CD4-positive, alpha-beta T cell treated with Interleukin-12 subunit alpha and Interleukin-12 subunit beta, for 1 hour (primary cell): ENCODE data around the gene NANOS1.
"Not testable (repeated sequence)": the region's sequence is repeated elsewhere in the genome, so short reads cannot be mapped to it uniquely, and the experiment has no call there.

Source experiments
- DNase-seq: peaks from one replicate; pipeline ENCODE4 v3.0.0-alpha.2; 2020

NANOS1 gene

DNA sequence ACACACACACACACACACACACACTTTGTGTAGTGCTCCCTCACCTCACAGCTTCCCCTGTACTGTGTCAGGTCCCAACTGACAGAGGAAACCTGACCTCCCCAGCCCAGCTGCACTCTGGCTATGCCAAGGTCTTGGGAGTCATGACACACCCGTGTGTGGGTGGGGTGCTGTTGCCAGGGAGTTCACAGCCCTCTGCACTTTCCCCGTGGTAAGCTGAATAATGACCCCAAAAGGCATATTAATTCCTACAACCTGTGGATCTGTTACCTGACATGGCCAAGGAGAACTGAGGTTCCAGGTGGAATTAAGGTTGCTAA is 8.9 kb upstream of the NANOS1 start:
- no peak for DNase-seq

GRCh38 chr10:119022846-119023552 is 6.5 kb upstream of the NANOS1 start:
- no peak for DNase-seq

- DNase-seq, result no peak
Observed at GRCh38 chr10:119023553-119023868, 6.0 kb upstream of the NANOS1 start.

DNA sequence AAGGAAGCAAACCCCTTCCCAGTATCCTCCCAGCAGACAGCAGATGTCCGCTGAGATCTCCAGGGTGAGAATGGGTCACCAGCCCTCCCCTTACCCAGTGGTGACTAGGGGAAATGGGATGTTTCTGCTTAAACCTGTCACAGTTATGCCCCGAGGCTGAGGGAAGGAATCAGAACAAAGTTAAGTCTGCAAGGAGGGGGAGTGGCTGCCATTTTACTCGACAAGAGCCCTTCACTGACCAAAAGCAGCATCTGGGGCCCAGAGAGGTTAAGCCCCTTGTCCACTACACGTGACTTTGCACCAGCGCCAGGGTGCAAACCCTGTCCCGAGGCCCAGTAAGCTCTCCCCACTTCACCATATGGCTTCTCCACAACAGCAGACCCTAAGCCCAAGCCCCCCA is 4.6 kb upstream of the NANOS1 start:
- DNase-seq, result no peak

- DNase-seq, result no peak
Observed at GRCh38 chr10:119025336-119025735, 4.2 kb upstream of the NANOS1 start.

DNA sequence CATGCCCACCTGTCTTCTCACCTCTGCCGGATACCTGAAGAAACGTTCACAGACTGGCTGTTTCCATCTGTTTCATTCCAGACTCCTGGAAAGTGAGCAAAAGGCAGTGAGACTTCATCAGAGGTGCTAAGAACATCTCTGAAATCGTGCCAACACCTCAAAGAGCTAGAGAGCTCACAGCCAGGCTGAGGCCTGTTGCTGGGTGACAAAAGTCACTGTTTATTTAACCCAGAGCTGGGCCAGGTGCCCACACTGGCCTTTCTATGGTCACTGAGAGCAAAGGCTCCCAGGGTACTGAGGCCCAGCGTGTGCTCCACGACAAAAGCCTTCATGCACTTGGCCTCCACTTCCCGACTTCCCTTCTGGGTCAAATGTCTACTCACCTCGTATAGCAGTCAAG is 3.7 kb upstream of the NANOS1 start:
- no peak for DNase-seq

DNA sequence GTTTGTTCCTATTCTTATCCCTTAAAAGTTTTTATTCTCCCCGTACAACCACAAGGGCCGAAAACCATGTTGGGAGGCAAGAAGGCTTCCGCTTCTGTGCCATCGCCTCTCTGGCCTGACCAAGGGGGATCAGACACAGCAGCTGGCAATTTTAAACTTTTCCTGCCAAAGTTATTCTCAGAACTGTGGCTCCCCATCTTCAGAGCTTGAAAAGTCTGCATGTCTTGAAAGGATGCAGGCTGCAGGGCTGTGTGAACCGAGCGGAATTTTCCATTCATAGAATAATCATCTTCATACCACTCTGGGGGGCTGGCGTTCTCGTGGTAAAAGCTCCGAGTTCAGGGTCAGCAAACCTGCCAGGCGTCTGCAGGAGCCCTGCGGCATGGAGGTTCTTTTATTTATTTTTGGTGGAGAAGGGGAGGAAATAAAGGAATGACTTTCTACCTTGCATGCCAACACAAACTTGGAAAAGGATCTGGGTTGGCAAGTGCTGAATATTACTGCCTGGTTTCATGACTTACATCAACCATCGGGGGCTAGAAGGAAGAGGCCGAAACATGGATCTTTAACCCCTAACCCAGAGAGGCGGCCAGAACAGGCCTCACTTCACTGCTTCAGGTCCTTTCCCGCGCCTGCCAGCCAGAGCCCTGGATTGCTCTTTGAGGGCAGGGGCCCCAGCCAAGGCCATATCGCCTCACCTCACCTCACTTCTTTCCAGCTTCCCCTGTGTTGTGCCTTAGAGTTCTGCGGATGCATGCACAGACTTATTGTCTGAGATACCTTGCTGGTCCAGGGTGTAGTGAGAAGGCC is 3.0 kb upstream of the NANOS1 start:
- DNase-seq, result no peak

DNA sequence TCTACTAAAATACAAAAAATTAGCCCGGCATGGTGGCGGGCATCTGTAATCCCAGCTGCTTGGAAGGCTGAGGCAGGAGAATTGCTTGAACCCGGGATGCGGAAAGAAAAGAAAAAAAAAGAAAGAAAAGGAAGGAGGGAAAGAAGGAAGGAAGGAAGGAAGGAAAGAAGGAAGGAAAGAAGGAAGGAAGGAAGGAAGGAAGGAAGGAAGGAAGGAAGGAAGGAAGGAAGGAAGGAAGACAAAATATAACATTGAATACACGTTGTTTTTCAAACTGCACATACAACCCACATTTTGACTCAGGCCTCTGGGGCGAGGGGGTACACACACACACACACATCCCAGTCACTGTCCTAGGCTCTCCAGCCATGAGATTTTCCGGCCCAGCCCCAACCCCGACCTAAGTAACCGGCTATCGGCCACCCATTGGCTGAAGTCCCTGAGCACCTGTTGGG is 1.0 kb upstream of the NANOS1 start:
- not testable (repeated sequence) for DNase-seq

GRCh38 chr10:119028900-119029612 is 458 bp upstream of the NANOS1 start:
- DNase-seq, result peak; percentile 88

DNA sequence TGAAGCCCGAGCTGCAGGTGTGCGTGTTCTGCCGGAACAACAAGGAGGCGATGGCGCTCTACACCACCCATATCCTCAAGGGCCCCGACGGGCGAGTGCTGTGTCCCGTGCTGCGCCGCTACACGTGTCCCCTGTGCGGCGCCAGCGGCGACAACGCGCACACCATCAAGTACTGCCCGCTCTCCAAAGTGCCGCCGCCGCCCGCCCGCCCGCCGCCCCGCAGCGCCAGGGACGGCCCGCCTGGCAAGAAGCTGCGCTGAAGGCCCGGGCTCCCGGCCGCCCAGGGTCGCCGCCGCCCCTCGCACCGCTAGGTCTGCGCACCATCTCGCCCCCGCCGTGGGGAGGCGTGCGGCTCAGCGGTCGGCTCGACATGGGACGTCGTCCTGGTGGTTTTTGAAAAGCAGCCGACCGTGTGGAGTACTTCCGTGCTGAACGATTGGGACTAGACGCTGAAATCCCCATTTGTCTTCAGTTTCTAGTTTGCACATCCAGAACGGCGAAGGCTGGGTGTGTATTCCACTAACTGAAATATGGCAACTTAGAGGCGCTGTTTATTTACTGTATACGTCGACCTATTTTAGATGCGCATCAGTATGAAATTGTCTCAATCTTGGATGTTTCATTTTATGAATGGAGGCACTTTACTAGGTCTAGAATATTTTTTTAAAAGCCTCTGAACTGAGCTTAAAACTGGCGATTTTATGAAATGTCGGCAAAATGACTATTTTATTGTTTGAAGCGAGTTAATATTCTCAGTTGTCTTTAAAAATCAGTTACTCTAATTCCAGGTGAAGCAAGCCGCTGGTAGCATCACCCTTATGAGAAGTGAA is 1.1 kb downstream of the NANOS1 start:
- peak; percentile 49 for DNase-seq

DNA sequence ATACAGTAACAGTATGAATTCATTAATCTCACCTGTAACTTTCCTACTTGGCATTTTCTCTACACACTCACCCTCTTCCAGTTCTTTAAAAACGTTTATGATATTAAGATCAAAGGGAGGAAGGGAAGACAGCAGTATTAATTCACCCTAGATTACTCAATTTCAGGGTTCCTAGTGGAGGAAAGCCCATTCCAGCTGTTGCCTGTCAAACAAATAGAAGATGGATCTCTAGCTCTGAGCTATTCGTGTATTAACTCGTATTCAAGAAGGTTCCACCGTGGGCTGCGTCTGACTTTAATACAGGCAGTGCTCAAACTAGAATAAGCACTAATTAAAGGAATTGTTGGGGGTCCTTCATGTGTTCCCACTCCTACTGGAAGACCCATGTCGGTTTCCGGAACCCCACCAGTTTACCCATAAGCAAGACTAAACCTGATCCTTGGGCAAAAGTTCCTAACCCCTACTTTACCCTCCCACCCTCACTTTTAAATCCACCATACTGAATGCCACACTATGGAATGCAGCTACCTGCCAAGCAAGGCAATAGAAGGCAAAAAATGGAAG is 2.1 kb downstream of the NANOS1 start:
- no peak for DNase-seq

DNA sequence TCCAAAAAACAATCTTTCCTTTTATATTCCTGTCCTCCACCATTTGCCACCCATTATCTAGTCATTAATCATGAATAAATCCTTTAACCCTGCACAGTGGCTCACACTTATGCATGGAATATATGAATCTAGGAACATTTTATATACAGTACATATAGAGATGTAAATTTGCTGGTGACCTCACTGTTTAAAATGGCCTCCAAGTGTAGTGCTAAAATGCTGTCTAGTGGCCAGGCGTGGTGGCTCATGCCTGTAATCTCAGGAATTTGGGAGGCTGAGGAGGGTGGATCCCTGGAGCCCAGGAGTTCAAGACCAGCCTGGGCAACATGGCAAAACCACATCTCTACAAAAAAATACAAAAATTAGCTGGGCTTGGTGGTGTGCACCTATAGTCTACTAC is 9.6 kb downstream of the NANOS1 start:
- no peak for DNase-seq

DNA sequence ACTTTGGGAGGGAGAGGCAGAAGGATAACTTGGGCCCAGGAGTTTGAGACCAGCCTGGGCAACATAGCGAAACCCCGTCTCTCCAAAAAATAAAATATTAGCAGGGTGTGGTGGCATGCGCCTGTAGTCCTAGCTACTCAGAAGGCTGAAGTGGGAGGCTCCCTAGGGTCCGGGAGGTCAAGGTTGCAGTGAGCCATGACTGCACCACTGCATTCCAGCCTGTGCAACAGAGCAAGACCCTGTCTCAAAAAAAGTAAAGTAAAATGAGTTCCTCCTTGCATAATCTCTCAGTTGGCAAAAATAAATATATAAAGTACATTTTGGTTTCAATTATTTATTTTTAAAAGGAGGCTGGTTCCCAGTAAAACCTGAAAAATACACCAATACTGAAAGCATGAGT is 11.8 kb downstream of the NANOS1 start:
- no peak for DNase-seq

DNA sequence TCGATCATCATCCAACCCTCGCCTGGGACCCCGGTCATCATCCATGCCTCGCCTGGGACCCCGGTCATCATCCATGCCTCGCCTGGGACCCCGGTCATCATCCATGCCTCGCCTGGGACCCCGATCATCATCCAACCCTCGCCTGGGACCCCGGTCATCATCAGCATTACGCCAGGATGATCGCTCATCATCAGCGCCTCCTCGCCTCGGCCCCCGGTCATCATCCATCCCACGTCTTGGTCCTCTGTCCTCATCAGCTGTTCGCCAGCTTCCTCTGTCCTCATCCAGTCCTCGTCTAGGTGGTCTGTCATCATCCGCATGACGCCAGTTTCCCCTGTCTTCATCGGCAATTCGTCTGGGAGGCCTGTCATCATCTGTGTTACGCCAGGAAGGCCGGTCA is 12.7 kb downstream of the NANOS1 start:
- DNase-seq, result no peak

GRCh38 chr10:119045561-119045960 is 16.0 kb downstream of the NANOS1 start:
- no peak for DNase-seq

DNA sequence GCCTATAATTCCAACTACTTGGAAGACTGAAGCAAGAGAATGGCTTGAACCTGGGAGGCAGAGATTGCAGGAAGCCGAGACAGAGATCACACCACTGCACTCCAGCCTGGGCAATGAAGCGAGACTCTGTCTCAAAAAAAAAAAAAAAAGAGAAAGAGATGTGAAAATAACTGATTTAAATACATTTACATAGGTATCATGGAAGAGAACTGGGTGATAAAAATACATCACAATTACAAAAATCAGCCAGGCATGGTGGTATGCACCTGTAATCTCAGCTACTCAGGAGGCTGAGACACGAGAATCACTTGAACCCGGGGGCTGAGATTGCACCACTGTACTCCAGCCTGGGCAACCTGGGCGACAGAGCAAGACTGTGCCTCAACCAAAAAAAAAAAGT is 19.8 kb downstream of the NANOS1 start:
- no peak for DNase-seq

DNA sequence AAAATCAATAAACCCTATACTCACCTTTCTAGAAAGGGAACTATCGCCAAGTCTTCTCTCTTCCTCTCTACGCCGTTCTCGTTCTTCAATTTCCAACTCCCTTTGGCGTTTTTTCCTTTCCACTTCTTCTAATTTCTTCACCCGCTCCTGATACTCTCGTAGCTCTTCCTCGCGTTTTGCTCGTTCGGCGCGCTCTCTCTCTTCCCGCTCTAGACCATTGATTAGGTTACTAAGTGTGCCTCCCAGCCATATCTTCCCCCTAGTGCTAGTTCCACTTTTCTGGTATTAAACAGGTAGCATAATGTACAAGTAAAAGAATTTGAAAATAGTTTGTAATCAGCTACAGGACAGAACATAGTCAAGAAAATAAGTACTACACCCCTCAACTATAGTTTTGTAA is 20.3 kb downstream of the NANOS1 start:
- no peak for DNase-seq

- no peak for DNase-seq
Observed at GRCh38 chr10:119051775-119052174, 22.3 kb downstream of the NANOS1 start.

DNA sequence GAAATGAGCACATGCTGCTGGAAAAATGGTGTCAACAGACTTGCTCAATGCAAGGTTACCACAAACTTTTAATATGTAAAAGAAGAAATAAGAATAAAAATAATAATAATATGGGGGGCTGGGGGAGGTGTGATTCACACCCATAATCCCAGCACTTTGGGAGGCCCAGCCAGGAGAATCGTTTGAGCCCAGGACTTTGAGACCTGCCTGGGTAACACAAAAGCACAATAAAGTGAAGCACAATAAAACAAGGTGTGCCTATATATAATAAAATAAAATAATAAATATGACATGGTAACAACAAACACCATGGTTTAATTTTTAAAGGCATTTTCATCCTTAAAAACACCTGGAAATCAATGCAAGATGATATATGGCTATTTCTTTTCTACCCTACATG is 26.0 kb downstream of the NANOS1 start:
- DNase-seq, result no peak

DNA sequence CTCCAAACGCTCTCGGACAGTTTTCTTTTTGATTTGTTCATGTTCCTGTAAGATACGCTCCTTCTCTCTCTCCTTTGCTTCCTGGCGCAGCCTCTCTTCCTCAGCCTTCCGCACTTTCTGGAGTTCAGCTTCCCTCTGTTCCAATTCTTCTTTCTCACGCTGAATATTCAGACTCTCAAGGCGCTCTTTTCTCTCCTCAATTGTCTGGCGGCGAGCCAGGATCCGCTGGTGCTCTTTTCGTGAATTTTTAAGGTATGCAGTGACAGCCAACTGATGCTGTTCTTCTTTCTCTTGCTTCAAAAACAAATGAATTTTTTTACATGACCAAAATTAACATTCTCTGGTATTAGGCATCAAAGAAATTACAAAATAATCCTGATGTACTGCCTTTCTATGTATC is 28.5 kb downstream of the NANOS1 start:
- DNase-seq, result no peak

DNA sequence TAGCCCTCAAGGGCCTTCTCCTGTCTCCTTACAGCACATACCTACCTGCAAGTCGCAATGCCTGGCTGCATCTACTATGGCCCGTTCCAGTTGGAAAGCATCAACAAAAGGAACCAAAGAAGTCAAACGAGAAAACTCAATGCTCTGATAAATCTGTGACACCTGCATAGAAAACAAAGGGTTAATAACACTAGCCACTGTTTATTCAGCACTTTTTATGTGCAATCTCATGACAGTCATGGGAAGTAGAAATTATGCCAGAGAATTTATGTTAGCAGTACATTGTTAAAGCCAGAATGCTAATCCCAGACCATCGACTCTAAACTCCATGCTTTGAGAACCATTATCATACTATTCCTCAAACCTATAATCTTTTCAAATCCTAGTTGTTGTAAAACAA is 30.0 kb downstream of the NANOS1 start:
- no peak for DNase-seq

DNA sequence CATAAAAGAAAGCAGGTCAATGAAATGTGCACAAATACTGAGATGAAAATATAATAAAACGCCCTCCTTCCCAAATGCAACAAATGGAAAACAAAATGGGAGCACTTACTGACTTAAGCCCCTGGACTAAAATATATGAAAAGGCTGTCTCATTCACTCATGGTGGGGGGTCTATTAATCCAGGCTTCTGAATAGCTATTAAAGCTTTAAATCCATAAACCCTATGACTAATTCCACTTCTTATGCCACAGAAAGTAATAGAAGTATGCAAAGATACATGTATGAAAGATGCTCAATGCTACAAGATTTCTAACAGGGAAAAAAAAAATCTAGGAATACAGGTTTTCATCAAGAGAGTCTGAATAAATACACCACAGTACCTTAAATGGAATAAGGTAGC is 30.6 kb downstream of the NANOS1 start:
- DNase-seq, result no peak

- no peak for DNase-seq
Observed at GRCh38 chr10:119061352-119061751, 31.8 kb downstream of the NANOS1 start.
